Choroid plexus epithelial cell (primary cell): ENCODE measurements around the gene SUMO4.

ENCODE experiments used
- DNase-seq: peaks from one replicate; pipeline ENCODE4 v3.0.0-alpha.2; 2010; ENCODE audit warnings: low read depth
- H3K4me3 ChIP-seq: 2 replicates; pipeline ENCODE4 v1.5.1; 2011; ENCODE audit warnings: low read depth, mild to moderate bottlenecking, control low read depth, low read length, moderate library complexity
- TF ChIP-seq, protein P1 (sequence below): conservative IDR thresholded peaks from 2 replicates; pipeline ENCODE4 v1.5.1; 2011; ENCODE audit warnings: low read depth, mild to moderate bottlenecking, control low read depth, inconsistent platforms, low read length, moderate library complexity

The SUMO4 gene

DNA sequence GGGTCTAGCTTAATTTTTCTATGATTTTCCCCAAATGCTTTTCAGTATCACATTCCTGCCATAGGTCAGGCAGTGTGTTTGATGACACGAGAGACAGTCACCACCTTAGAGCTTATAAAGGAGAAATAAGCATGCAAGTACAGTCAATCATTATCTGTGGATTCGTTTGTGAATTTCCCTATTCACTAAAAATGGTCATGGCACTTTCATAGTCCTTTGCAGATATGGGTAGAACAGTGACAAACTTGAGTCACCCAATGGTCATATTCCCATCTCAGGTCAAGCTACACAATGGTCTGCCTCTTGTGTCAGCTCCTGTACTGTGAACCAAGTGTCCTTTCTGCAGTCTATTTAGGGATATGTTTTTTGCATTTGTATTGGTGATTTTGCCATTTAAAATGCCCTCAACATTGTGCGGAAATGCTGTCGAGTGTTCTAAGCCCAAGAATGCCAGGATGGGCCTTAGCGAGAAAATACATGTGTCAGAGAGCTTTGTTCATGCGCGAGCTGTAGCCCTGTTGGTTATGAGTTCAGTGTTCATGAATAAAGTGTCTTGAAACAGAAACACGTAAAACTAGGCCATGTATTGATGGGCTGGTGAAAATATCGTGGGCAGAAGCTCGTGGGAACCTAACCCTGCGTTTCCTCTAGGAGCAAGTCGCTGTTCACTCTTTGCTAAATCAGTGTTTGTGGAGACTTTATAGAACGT lies 19.8 kb downstream of the SUMO4 start:
- no peak for DNase-seq
- H3K4me3 ChIP-seq: no peak overlapping the region
- TF ChIP-seq, protein P1, sequence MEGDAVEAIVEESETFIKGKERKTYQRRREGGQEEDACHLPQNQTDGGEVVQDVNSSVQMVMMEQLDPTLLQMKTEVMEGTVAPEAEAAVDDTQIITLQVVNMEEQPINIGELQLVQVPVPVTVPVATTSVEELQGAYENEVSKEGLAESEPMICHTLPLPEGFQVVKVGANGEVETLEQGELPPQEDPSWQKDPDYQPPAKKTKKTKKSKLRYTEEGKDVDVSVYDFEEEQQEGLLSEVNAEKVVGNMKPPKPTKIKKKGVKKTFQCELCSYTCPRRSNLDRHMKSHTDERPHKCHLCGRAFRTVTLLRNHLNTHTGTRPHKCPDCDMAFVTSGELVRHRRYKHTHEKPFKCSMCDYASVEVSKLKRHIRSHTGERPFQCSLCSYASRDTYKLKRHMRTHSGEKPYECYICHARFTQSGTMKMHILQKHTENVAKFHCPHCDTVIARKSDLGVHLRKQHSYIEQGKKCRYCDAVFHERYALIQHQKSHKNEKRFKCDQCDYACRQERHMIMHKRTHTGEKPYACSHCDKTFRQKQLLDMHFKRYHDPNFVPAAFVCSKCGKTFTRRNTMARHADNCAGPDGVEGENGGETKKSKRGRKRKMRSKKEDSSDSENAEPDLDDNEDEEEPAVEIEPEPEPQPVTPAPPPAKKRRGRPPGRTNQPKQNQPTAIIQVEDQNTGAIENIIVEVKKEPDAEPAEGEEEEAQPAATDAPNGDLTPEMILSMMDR: no peak

DNA sequence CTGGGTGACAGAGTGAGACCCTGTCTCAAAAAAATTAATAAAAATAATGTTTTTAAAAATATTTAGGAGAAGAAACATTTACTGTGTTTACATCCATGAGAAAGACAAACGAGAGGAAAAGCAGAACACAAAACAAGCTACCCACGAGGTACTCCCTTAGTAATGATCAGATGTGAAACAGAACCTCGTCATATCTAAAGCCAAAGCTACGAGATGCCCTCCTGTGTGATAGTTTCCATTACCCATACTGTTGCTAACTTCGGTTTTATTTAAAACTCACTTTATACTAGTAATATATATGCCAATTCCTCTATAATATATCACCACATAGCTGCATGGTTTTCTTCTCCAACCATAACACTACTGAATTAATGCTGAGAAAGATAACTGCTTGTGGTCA lies 21.1 kb downstream of the SUMO4 start:
- no peak overlapping the region for H3K4me3 ChIP-seq
- DNase-seq: no peak
- TF ChIP-seq, protein P1: no peak

DNA sequence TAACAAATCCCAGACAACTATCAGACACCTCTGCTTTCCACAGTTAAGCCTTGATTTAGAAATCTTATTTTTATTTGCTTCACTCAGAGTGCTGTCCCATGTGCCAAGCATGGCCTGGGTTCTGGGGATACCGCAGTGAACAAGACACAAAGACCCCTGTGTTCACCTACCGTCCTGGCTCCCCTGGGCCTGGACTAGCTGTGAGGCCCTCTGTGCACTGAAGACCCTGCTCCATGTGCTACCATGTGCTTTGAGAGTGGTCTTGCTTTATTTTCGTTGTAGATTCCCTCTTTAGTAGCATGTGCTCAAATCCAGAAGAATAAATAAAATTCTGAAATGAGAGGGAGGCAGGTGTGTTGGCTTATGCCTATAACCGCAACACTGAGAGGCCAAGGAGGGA lies 22.5 kb downstream of the SUMO4 start:
- no peak for DNase-seq
- no peak overlapping the region for H3K4me3 ChIP-seq
- TF ChIP-seq, protein P1: no peak

DNA sequence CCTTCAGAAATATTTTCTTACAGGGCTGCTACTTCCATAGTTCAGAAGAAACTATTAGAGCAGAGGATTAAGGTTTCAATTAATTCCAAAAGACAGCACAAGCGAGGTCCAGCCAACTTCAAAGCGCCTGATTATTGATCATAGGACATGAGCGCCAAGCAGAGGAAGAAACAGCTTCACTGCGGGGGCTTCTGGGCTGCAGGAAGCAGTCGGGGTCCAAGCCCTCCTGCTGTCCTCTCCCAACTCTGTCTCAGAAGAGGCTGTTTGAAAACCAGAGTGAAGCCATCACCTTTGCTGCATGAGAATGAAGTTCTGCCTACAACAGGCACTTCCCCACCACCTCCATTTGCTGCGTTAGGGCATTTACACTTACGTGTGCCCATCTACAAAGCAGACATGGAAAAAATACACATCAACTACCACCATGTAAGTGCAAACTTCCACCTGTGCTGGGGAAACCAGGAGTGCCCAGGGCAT lies 23.9 kb downstream of the SUMO4 start:
- no peak overlapping the region for H3K4me3 ChIP-seq
- TF ChIP-seq, protein P1: no peak
- no peak for DNase-seq

DNA sequence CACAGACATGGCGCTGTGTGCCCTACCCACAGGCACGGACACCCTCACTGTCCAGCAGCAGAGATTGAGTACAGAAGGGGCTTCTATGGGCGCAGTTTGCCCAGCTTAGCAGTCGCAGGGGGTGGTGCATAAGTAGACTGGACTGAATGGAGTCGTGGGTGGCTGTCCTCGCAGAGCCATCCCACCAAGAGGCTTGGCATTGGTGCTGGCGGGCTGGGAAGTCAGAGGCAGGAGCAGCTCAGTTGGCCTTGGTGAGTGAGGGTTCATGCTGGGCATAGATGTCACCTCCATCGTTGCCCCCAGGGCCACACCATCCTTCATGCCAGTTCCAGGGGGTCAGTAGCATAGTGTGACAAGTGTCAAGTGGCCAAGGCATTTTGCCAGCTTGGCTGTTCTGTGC lies 25.2 kb downstream of the SUMO4 start:
- no peak overlapping the region for H3K4me3 ChIP-seq
- no peak for DNase-seq
- TF ChIP-seq, protein P1: no peak

DNA sequence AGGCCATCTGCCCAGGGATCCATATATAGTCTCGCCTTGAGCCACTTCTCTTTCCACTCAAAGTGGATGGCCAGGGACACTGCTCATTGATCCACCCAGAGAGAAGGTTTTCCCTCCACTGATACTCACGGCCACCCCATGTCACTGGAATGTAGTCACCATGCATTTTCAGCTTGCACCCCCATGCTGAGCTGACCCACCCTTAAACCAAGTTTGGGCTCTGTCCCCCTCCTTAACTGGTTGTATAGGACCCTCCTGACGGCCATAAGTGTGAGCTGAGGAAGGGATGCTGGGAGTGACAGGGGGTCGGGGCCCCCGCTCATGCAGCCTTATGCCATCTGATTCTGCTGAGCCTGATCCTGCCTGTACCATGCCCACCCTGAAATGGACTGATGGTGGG lies 25.7 kb downstream of the SUMO4 start:
- no peak for DNase-seq
- H3K4me3 ChIP-seq: no peak overlapping the region
- TF ChIP-seq, protein P1: no peak

DNA sequence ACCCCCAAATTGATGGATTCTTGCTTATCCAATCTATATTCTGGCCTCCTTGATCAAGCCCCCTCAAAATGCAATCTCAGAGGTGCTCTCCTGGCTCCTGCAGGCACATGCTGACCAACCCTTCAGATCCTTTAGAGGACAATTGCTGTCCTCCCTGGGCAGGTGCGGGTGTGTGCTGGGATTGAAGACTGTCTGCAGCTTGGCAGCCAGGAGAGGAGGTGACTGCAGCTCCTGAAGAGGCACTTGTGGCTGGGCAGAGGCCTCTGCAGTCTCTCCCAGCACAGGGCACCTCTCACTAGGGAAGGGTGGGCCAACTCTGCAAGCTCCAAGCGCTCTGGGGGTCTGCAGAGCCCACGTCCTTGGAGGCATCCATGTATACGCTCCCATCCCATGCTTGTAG lies 28.5 kb downstream of the SUMO4 start:
- no peak overlapping the region for H3K4me3 ChIP-seq
- no peak for DNase-seq
- TF ChIP-seq, protein P1: no peak
